DMS53 treated with DMSO at 0.1 percent for 48 hours (cell line): ENCODE measurements around the gene AKR1B15.
A peak's percentile ranks its signal among the peaks of the same experiment; 100 is the strongest.

ENCODE experiments used
- DNase-seq: peaks from one replicate; lab custom pipeline; 2025; ENCODE audit not compliant: unreplicated experiment; lab: John Stamatoyannopoulos, UW

Gene AKR1B15

DNA sequence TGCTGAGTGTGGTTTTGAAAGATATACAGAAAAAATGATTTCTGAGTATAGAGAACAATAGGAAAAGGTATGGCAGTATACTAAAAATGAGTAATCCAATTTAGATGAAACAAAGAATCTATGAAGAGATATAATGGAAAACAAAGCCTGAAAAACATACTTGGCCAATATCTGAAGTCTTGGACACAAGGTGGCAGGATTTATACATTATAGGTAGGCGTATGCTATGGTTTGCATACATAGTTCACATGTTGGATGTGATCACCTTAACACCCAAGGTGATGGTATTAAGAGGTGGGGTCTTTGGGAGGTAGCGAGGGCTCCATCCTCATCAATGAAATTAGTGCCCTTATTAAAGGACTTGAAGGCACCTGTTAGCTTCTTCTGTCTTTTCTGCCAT lies 63.3 kb downstream of the AKR1B15 start:
- no peak for DNase-seq

GRCh38 chr7:134613623-134614347 lies 64.9 kb downstream of the AKR1B15 start:
- no peak for DNase-seq

- no peak for DNase-seq
These were observed 67.7 kb downstream of the AKR1B15 start for GRCh38 chr7:134616611-134617010.

GRCh38 chr7:134618756-134619530 lies 70.0 kb downstream of the AKR1B15 start:
- peak; percentile 29 for DNase-seq

DNA sequence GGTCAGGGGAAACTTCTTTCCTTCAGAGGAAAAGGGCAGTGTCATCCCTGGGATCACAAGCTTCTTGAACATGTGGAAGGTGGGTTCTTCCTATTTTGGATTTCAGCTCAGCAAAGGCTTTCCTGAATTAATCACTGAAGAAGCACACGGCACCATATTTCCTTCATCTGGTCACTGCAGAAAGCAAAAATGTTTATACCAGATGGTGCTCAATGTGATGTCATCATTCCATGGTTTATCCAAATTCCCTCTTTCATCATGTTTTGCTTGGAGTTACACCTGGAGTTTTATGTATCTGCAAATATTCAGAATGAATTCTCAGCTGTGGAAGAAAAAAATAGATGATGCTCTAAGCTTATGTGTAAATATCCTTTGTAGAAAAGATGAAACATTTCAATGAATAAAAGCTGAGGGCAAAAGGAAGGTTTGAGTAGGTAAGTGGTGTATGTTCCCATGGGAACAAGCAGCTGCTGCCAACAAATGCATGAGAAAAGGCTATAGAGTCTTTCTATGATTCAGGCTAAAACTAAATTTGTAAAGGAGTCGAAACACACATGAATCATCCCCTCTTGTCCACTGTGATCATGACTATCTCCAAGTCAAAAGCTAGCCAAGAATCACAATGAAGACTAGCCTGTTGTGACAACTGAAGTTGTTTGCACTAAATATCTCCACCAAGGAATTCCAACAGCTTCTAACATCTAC lies 70.9 kb downstream of the AKR1B15 start:
- DNase-seq, result peak; percentile 97

DNA sequence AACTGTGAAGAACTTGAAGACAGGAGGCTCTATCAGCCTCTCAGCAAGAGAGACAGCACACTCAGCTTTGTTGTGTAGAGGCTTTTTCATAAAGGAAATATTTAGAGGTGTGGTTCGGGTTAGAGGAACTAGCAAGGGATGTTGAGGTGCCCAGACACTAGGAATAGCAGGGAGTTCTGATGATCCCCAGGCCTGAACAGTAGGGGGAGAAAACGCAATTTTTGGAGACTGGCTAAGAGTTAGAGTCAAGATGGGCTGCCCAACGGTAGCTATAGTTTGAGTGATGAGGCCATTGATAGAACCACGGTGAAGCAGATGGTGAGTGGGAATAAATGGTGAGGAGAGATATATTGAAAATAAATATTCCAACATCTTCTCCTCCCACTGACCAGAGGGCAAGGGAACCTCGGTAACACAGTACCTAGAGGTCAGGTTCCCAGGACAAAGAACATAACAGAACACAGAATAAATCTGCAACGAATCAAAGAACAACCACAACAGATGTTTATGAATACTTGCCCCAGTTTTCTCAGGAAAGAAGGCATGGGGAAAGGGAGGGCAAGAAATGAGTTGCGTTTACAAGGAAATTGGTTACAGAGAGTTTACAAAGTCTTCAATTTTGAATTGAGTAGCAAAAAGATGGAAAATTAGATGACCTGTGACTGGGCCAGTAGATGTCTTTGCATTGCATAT lies 73.5 kb downstream of the AKR1B15 start:
- no peak for DNase-seq

GRCh38 chr7:134623193-134623592 lies 74.3 kb downstream of the AKR1B15 start:
- no peak for DNase-seq

- no peak for DNase-seq
These were observed 76.6 kb downstream of the AKR1B15 start for GRCh38 chr7:134625550-134625949.

GRCh38 chr7:134627109-134627774 lies 78.3 kb downstream of the AKR1B15 start:
- DNase-seq, result no peak

DNA sequence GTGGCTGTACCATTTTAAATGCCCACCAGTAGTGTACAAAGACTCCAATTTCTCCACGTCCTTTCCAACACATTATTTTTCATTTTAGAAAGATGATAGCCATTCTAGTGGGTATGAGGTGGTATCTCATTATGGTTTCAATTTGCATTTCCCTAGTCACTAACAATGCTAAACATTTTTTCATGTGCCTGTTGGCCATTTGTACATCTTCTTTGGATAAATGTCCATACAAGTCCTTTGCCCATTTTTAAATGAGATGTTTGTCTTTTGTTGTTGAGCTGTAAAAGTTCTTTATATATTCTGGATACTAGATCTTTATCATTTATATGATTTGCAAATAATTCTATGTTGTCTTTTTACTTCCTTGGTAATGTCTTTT lies 78.9 kb downstream of the AKR1B15 start:
- DNase-seq, result no peak

DNA sequence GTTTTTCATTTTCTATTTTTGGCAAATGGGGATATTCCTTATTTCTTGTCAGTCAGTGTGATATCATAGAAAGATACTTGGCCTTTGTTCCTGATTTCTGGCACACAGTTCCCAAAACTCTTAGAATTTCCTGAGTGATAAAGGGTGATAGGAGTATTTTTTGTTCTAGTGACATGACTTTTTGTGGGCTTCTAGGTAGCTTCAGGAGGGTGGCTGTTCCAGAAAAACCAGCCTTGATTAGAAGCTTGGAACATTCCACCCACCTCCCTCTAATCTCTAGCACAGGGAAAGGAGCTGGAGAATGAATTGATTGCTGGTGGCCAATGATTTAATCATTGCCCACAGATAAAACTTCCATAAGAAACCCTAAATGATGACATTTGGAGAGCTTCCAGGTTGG lies 80.5 kb downstream of the AKR1B15 start:
- DNase-seq, result no peak
